IPS-20b (cell line): ENCODE measurements around the gene TTYH2.

ENCODE experiments used
- H3K27ac ChIP-seq: one replicate; pipeline ENCODE4 v1.5.1; 2013; ENCODE audit warnings: low read length
- H3K27me3 ChIP-seq: 2 replicates; pipeline ENCODE4 v1.6.1; 2013; ENCODE audit warnings: mild to moderate bottlenecking, low read length, inconsistent platforms; ENCODE audit not compliant: insufficient read depth
- H3K36me3 ChIP-seq: 2 replicates; pipeline ENCODE4 v1.6.1; 2013; ENCODE audit warnings: low read depth, mild to moderate bottlenecking, inconsistent platforms, low read length, moderate library complexity; ENCODE audit not compliant: insufficient read depth
- H3K4me1 ChIP-seq: 2 replicates; pipeline ENCODE4 v1.6.1; 2013; ENCODE audit warnings: mild to moderate bottlenecking, control low read depth, inconsistent platforms, low read length, moderate library complexity; ENCODE audit not compliant: insufficient read depth
- H3K4me3 ChIP-seq: 2 replicates; pipeline ENCODE4 v1.5.1; 2013; ENCODE audit warnings: mild to moderate bottlenecking, low read length, inconsistent platforms
- H3K9ac ChIP-seq: 2 replicates; pipeline ENCODE4 v1.6.1; 2013; ENCODE audit warnings: low read depth, mild to moderate bottlenecking, inconsistent platforms, low read length, moderate library complexity
- H3K9me3 ChIP-seq: 2 replicates; pipeline ENCODE4 v1.6.1; 2013; ENCODE audit warnings: mild to moderate bottlenecking, low read depth, low read length, inconsistent platforms; ENCODE audit not compliant: insufficient read depth

TTYH2 gene

GRCh38 chr17:74304184-74304583 is 90.8 kb downstream of the TTYH2 start:
- Histone ChIP-seq H3K36me3 (no peaks in the 10 kb centered on the region), H3K4me3 (no peak overlapping the region), H3K9ac (no peak overlapping the region), H3K27me3 (no peaks in the 10 kb centered on the region), H3K4me1 (no peaks in the 10 kb centered on the region), H3K9me3 (no peaks in the 10 kb centered on the region), H3K27ac (no peak overlapping the region)

GRCh38 chr17:74305865-74306654 is 92.7 kb downstream of the TTYH2 start:
- no peaks in the 10 kb centered on the region for H3K4me1 ChIP-seq
- no peak overlapping the region for H3K4me3 ChIP-seq
- H3K9me3 ChIP-seq = no peaks in the 10 kb centered on the region
- no peak overlapping the region for H3K9ac ChIP-seq
- H3K27ac ChIP-seq = no peak overlapping the region
- no peaks in the 10 kb centered on the region for H3K27me3 ChIP-seq
- no peaks in the 10 kb centered on the region for H3K36me3 ChIP-seq

- no peaks in the 10 kb centered on the region for H3K4me1 ChIP-seq
Observed at GRCh38 chr17:74307984-74308773, 94.8 kb downstream of the TTYH2 start.

GRCh38 chr17:74309902-74310301 is 96.5 kb downstream of the TTYH2 start:
- Histone ChIP-seq H3K4me1 (no peaks in the 10 kb centered on the region), H3K36me3 (no peaks in the 10 kb centered on the region), H3K4me3 (no peak overlapping the region), H3K9ac (no peak overlapping the region), H3K27ac (no peak overlapping the region), H3K27me3 (no peaks in the 10 kb centered on the region; the same call in 1 of the 2 replicates), H3K9me3 (peaks cover 6% of the 10 kb centered on the region; the same call in 1 of the 2 replicates)

More at GRCh38 chr17:74307984-74308773, 94.8 kb downstream of the TTYH2 start:
- Histone ChIP-seq H3K27ac (no peak overlapping the region), H3K9ac (no peak overlapping the region), H3K27me3 (no peaks in the 10 kb centered on the region; the same call in 1 of the 2 replicates), H3K9me3 (peaks cover 6% of the 10 kb centered on the region; the same call in 1 of the 2 replicates), H3K36me3 (no peaks in the 10 kb centered on the region), H3K4me3 (no peak overlapping the region)
